ENCODE results near the gene SHANK3. TPM values are rescaled to one million over a fixed set of nuclear protein-coding genes. Genes with fewer than 3 reads are reported as not detected.
A peak's percentile ranks its signal among the peaks of the same experiment; 100 is the strongest.

SHANK3 gene
- total RNA-seq, 1 donor from 2014 or later: 50.6 TPM

- TF ChIP-seq CTCF (IDR thresholded peaks at IDR 0.05): no peak
- Histone ChIP-seq H3K9me3 (no peaks in the 10 kb centered on the region), H3K4me3 (no peak overlapping the region), H3K36me3 (peaks cover 16% of the 10 kb centered on the region), H3K4me1 (peaks cover 36% of the 10 kb centered on the region), H3K27ac (no peak overlapping the region), H3K27me3 (ENCODE audit: low read depth) (no peaks in the 10 kb centered on the region)
- intact Hi-C loops (cut with DNase I): no loop called here
- ATAC-seq (no peak), DNase-seq (no peak)
These were observed 28.4 kb downstream of the SHANK3 start for GRCh38 chr22:50701076-50701419.

- Histone ChIP-seq H3K36me3 (peaks cover 14% of the 10 kb centered on the region), H3K4me3 (no peak overlapping the region), H3K27ac (no peak overlapping the region), H3K4me1 (peaks cover 32% of the 10 kb centered on the region), H3K27me3 (ENCODE audit: low read depth) (no peaks in the 10 kb centered on the region), H3K9me3 (no peaks in the 10 kb centered on the region)
- no peak for TF ChIP-seq CTCF (IDR thresholded peaks at IDR 0.05)
- peak; percentile 11 for DNase-seq
- intact Hi-C loops (cut with DNase I): no loop called here
- ATAC-seq: no peak
These were observed 29.0 kb downstream of the SHANK3 start for GRCh38 chr22:50701428-50702154.

DNA sequence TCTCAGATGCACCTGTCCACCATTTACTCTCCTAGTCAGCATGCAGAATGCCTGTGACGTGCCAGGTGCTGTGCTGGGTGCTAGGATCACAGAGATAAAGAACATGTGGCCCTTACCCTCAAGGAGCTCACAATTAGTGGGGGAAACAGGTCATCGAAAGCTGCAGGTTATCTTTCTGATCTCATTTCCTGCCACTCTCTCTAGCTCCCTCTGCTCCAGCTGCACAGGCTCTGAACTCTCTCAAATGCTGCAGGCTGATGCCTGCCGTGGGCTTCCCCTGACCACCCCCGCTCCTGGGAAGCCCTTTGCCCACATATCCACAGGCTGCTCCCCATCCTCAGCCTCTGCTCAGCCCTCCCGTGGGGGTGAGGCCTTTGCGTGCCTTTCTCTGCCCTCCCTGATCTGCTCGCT lies 29.6 kb downstream of the SHANK3 start:
- no peak overlapping the region for H3K27ac ChIP-seq
- peak; percentile 30 for DNase-seq

DNA sequence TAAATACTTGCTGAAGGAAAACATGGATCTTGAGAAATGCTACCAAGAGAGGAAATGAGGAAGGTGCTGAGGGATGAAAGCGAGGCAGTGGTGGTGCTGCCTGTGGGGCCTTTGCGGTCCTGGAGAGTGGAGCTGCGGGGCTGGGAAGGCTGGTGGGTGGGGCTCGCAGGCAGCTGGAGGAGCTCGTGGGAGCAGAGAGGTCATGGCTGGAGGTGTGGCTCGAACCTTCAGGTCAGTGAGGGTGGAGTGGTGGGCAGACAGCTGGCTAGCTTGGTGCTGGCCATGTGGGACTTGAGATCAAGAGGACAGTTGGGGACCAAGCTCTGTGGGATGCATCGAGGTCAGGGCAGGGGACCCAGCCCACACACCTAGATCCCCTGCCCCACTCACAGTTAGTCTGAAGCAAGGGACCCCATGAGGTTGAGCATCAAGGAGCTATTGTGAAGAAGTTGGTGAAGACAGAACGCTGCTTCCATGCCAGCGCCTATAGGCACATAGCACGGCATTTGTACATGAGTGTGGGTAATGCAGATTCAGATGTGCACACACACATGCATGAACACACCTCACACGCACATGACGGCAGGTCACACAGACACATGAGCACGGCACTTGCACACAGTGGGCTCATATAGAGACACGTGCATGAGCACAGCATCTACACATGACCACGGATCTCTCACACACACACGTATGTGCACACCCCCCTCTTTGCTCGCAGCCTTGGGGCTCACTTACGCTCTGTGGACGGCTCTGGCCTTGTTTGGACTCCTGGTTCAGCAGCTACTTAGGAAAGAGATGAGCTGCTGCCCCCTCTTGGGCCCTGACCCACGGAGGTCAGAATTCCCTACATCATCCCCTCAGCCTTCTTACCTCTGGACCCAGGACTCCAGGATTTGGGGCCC lies 30.4 kb downstream of the SHANK3 start:
- ATAC-seq (no peak), DNase-seq (peak; percentile 21)
- peaks cover 19% of the 10 kb centered on the region for H3K36me3 ChIP-seq
- no peak overlapping the region for H3K4me3 ChIP-seq
- TF ChIP-seq CTCF (IDR thresholded peaks at IDR 0.05): no peak
- intact Hi-C loops (cut with DNase I): no loop called here
- H3K27ac ChIP-seq: no peak overlapping the region
- no peaks in the 10 kb centered on the region for H3K27me3 ChIP-seq (ENCODE audit: low read depth)
- no peaks in the 10 kb centered on the region for H3K9me3 ChIP-seq
- peaks cover 23% of the 10 kb centered on the region for H3K4me1 ChIP-seq

More for the DNA sequence above, 29.6 kb downstream of the SHANK3 start:
- H3K9me3 ChIP-seq: no peaks in the 10 kb centered on the region
- H3K4me3 ChIP-seq: no peak overlapping the region
- no peak for ATAC-seq
- H3K36me3 ChIP-seq: peaks cover 14% of the 10 kb centered on the region
- intact Hi-C loops (cut with DNase I): no loop called here
- H3K27me3 ChIP-seq (ENCODE audit: low read depth): no peaks in the 10 kb centered on the region
- H3K4me1 ChIP-seq: peaks cover 28% of the 10 kb centered on the region
- no peak for TF ChIP-seq CTCF (IDR thresholded peaks at IDR 0.05)

- intact Hi-C loops (cut with DNase I): no loop called here
- TF ChIP-seq CTCF (IDR thresholded peaks at IDR 0.05): no peak
- DNase-seq: peak; percentile 38
- Histone ChIP-seq H3K4me3 (no peak overlapping the region), H3K9me3 (no peaks in the 10 kb centered on the region), H3K27ac (no peak overlapping the region), H3K4me1 (peaks cover 15% of the 10 kb centered on the region), H3K27me3 (ENCODE audit: low read depth) (no peaks in the 10 kb centered on the region), H3K36me3 (peaks cover 19% of the 10 kb centered on the region)
- ATAC-seq: no peak
These were observed 31.3 kb downstream of the SHANK3 start for GRCh38 chr22:50703726-50704509.
